HEK293 (cell line): ENCODE data around the gene CDK5.

ENCODE experiments used
- CTCF ChIA-PET: fragments of 350-600 bp; formaldehyde crosslinking; extraction: SDS; loops from one replicate; lab custom pipeline; 2021; ENCODE audit warnings: antibody characterized with exemption; lab: Yijun Ruan, JAX
- POLR2A ChIA-PET: fragments of 300-600 bp; formaldehyde crosslinking; extraction: SDS; loops from one replicate; lab custom pipeline; 2020; ENCODE audit warnings: antibody characterized with exemption, inconsistent platforms; lab: Yijun Ruan, JAX
- H3K27ac ChIP-seq: fragments of 200-500 bp; sonication (Bioruptor generic); 2 replicates; pipeline ENCODE4 v1.5.1; 2014; ENCODE audit warnings: low read depth, low read length, control low read depth, inconsistent platforms; ENCODE audit errors: extremely low read depth
- H3K36me3 ChIP-seq, 2 experiments: fragments of 200-500 bp in 1 of 2; sonication (Bioruptor generic) in 1 of 2; 1 replicate in 1 of 2; 2 replicates in 1 of 2; pipeline ENCODE4 v1.5.1; 2014 to 2017; ENCODE audit warnings: inconsistent platforms in 2 of 2, low read length in 2 of 2; ENCODE audit not compliant: control insufficient read depth in 2 of 2, insufficient read depth in 1 of 2
- H3K4me1 ChIP-seq: fragments of 200-500 bp; sonication (Bioruptor generic); 2 replicates; pipeline ENCODE4 v1.5.1; 2014; ENCODE audit warnings: mild to moderate bottlenecking, low read length, inconsistent platforms; ENCODE audit not compliant: control insufficient read depth, insufficient read depth
- H3K4me3 ChIP-seq: 2 replicates; pipeline ENCODE4 v1.5.1; 2011; ENCODE audit warnings: low read depth, mild to moderate bottlenecking, control low read depth, low read length, moderate library complexity
- H3K9me3 ChIP-seq: fragments of 200-500 bp; sonication (Bioruptor generic); 2 replicates; pipeline ENCODE4 v1.5.1; 2014; ENCODE audit warnings: low read depth, low read length, inconsistent platforms; ENCODE audit not compliant: control insufficient read depth, insufficient read depth
- EGR2 ChIP-seq: fragments of 450-650 bp; formaldehyde crosslinking; IDR thresholded peaks from 2 replicates; pipeline ENCODE4 v1.5.1; 2016; ENCODE audit warnings: low read depth, missing biosample characterization, missing genetic modification characterization
- GLIS1 ChIP-seq: fragments of 450-650 bp; formaldehyde crosslinking; IDR thresholded peaks from 2 replicates; pipeline ENCODE4 v1.5.1; 2016; ENCODE audit warnings: missing biosample characterization, missing genetic modification characterization
- PRDM4 ChIP-seq: fragments of 450-650 bp; formaldehyde crosslinking; IDR thresholded peaks from 2 replicates; pipeline ENCODE4 v1.5.1; 2017; ENCODE audit warnings: missing biosample characterization, missing genetic modification characterization
- TRIM28 ChIP-seq: IDR thresholded peaks from 2 replicates; pipeline ENCODE4 v1.6.1; 2011; ENCODE audit warnings: low read length, control low read depth, borderline replicate concordance
- ZBTB48 ChIP-seq: fragments of 450-650 bp; formaldehyde crosslinking; IDR thresholded peaks from 2 replicates; pipeline ENCODE4 v1.5.1; 2016; ENCODE audit warnings: missing biosample characterization, missing genetic modification characterization
- ZBTB6 ChIP-seq: fragments of 450-650 bp; formaldehyde crosslinking; IDR thresholded peaks from 2 replicates; pipeline ENCODE4 v1.5.1; 2017; ENCODE audit warnings: missing biosample characterization, missing genetic modification characterization
- ZNF10 ChIP-seq: fragments of 450-650 bp; formaldehyde crosslinking; IDR thresholded peaks from 2 replicates; pipeline ENCODE4 v1.5.1; 2017; ENCODE audit warnings: missing biosample characterization, missing genetic modification characterization
- ZNF148 ChIP-seq: fragments of 450-650 bp; formaldehyde crosslinking; IDR thresholded peaks from 2 replicates; pipeline ENCODE4 v1.5.0; 2017; ENCODE audit warnings: missing biosample characterization, missing genetic modification characterization, borderline replicate concordance
- ZNF324 ChIP-seq: fragments of 450-650 bp; formaldehyde crosslinking; IDR thresholded peaks from 2 replicates; pipeline ENCODE4 v1.5.1; 2016; ENCODE audit warnings: missing biosample characterization, missing genetic modification characterization
- ZNF391 ChIP-seq: fragments of 450-650 bp; formaldehyde crosslinking; IDR thresholded peaks from 2 replicates; pipeline ENCODE4 v1.5.1; 2016; ENCODE audit warnings: low read depth, missing biosample characterization, missing genetic modification characterization, borderline replicate concordance
- ZNF518A ChIP-seq: fragments of 450-650 bp; formaldehyde crosslinking; conservative IDR thresholded peaks from 2 replicates; pipeline ENCODE4 v1.5.1; 2016; ENCODE audit warnings: low read depth, missing biosample characterization, missing genetic modification characterization
- ZNF701 ChIP-seq: fragments of 450-650 bp; formaldehyde crosslinking; IDR thresholded peaks from 2 replicates; pipeline ENCODE4 v1.5.1; 2016; ENCODE audit warnings: missing biosample characterization, missing genetic modification characterization
- ZNF777 ChIP-seq: fragments of 450-650 bp; formaldehyde crosslinking; IDR thresholded peaks from 2 replicates; pipeline ENCODE4 v1.5.1; 2017; ENCODE audit warnings: missing biosample characterization, missing genetic modification characterization, borderline replicate concordance
- ZSCAN5A ChIP-seq: fragments of 450-650 bp; formaldehyde crosslinking; IDR thresholded peaks from 2 replicates; pipeline ENCODE4 v1.5.1; 2016; ENCODE audit warnings: missing biosample characterization, missing genetic modification characterization

CDK5 gene

GRCh38 chr7:151034312-151035025 lies 23.2 kb downstream of the CDK5 start (continued):
- no peak for TF ChIP-seq ZNF148
- TF ChIP-seq ZNF518A = no peak

GRCh38 chr7:151033864-151034249 lies 23.8 kb downstream of the CDK5 start:
- Histone ChIP-seq H3K27ac (no peak overlapping the region), H3K4me1 (0 out of 2 replicates have a peak, but pooled peaks cover 2% of the 10 kb centered on the region), H3K9me3 (no peaks in the 10 kb centered on the region), H3K36me3 (peaks cover 0 to 60% of the 10 kb centered on the region in 2 experiments; a peak in 1 of 3 replicates), H3K4me3 (no peak overlapping the region)
- POLR2A ChIA-PET = interaction anchor here (1.0 kb wide), 1 partner anchor 76 kb away, joined by 3 read pairs; no protein-coding TSS in a partner anchor
- TF ChIP-seq ZNF391 (tag by site-specific recombination) (no peak), ZNF10 (no peak), ZNF701 (tag by site-specific recombination) (no peak), ZBTB48 (tag by site-specific recombination) (no peak), ZBTB6 (tag by site-specific recombination) (no peak), ZNF777 (tag by site-specific recombination) (no peak), ZNF324 (tag by site-specific recombination) (no peak)
- CTCF ChIA-PET = interaction anchor here (0.7 to 1.1 kb wide), 2 partner anchors 16 to 77 kb away, joined by 3 read pairs; no protein-coding TSS in a partner anchor

GRCh38 chr7:151032936-151033863 lies 24.5 kb downstream of the CDK5 start:
- POLR2A ChIA-PET = interaction anchor here (1.0 kb wide), 1 partner anchor 76 kb away, joined by 3 read pairs; no protein-coding TSS in a partner anchor
- peaks cover 0 to 60% of the 10 kb centered on the region in 2 experiments; a peak in 1 of 3 replicates for H3K36me3 ChIP-seq
- CTCF ChIA-PET = interaction anchor here (0.6 to 1.1 kb wide), 3 partner anchors 16 to 77 kb away, joined by 3 to 5 read pairs (median 3); no protein-coding TSS in a partner anchor
- H3K4me3 ChIP-seq = no peak overlapping the region
- no peak overlapping the region for H3K27ac ChIP-seq
- H3K4me1 ChIP-seq = no peaks in the 10 kb centered on the region
- no peak for TF ChIP-seq EGR2 (tag by site-specific recombination)
- TF ChIP-seq GLIS1 = peak; percentile 45; the same call in 1 of the 2 replicates
- no peak for TF ChIP-seq ZSCAN5A (tag by site-specific recombination)
- TF ChIP-seq PRDM4 (tag by site-specific recombination) = no peak
- TF ChIP-seq TRIM28 = no peak
- H3K9me3 ChIP-seq = no peaks in the 10 kb centered on the region
